Measurements from ENCODE around the gene MOSPD2. TPM values are rescaled to one million over a fixed set of nuclear protein-coding genes. Genes with fewer than 3 reads are reported as not detected.

The MOSPD2 gene
- polyA plus RNA-seq, 3 donors = 20.3 to 23.3 (median 20.7) TPM

Other genes with a start within 250 kb of the MOSPD2 start
- 1 to 10 TPM; 3.2 to 3.8 (median 3.5) TPM for gene FANCB, start 352 bp upstream of the MOSPD2 start, polyA plus RNA-seq (ENCODE audit: insufficient read length in 3 of 3)